ENCODE results near the gene SPAG17. TPM values are rescaled to one million over a fixed set of nuclear protein-coding genes. Genes with fewer than 3 reads are reported as not detected.

SPAG17 gene
- total and polyA plus RNA-seq, 8 donors: 1.3 to 18.3 (median 9.7) TPM

DNA sequence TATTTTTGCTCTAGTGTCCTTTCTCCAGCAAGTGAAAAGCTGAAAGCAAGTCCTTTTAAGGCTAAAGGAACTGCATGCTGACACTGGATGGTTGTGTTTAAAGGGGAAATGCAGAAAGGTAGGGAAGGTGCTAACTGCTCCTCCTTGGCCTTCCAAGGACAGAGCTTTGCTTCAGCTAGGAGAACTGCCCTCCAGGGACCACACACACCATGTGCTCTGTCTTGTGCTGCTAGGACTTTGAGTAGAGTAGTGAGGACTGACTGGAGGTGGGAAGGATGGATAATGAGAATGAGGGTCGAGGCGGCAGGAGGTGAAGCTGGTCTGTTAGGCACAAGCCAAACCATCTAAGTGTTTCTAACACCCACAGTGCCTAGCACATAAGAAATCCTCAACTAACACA, 177.6 kb downstream of the SPAG17 start:
- Histone ChIP-seq H3K27ac (no peak overlapping the region), H3K9me3 (peaks cover 0 to 2% of the 10 kb centered on the region in 2 donors), H3K36me3 (no peaks in the 10 kb centered on the region), H3K4me1 (no peaks in the 10 kb centered on the region), H3K4me3 (no peak overlapping the region), H3K27me3 (no peaks in the 10 kb centered on the region)
- DNase-seq (no peak), ATAC-seq (no peak)
- TF ChIP-seq, protein P1, sequence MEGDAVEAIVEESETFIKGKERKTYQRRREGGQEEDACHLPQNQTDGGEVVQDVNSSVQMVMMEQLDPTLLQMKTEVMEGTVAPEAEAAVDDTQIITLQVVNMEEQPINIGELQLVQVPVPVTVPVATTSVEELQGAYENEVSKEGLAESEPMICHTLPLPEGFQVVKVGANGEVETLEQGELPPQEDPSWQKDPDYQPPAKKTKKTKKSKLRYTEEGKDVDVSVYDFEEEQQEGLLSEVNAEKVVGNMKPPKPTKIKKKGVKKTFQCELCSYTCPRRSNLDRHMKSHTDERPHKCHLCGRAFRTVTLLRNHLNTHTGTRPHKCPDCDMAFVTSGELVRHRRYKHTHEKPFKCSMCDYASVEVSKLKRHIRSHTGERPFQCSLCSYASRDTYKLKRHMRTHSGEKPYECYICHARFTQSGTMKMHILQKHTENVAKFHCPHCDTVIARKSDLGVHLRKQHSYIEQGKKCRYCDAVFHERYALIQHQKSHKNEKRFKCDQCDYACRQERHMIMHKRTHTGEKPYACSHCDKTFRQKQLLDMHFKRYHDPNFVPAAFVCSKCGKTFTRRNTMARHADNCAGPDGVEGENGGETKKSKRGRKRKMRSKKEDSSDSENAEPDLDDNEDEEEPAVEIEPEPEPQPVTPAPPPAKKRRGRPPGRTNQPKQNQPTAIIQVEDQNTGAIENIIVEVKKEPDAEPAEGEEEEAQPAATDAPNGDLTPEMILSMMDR (IDR thresholded peaks at IDR 0.05): no peak
- intact Hi-C loops (cut with DNase I): no loop called here

DNA sequence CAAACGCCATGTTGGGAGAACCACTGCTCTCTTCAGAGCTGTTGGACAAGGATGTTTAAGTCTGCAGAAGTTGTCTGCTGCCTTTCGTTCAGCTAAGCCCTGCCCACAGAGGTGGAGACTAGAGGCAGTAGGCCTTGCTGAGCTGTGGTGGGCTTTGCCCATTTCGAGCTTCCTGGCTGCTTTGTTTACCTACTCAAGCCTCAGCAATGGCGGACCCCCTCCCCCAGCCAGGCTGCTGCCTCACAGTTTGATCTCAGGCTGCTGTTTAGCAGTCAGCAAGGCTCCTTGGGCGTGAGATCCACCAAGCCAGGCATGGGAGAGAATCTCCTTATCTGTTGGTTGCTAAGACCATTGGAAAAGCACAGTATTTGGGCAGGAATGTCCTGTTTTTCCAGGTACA, 180.7 kb downstream of the SPAG17 start:
- H3K27ac ChIP-seq: no peak overlapping the region
- no peak overlapping the region for H3K4me3 ChIP-seq
- no peaks in the 10 kb centered on the region for H3K36me3 ChIP-seq
- no peaks in the 10 kb centered on the region for H3K27me3 ChIP-seq
- DNase-seq (peak in 1 of 4 donors; percentile 34), ATAC-seq (no peak)
- H3K9me3 ChIP-seq: peaks cover 0 to 4% of the 10 kb centered on the region in 2 donors
- intact Hi-C loops (cut with DNase I): no loop called here
- TF ChIP-seq, protein P1 (IDR thresholded peaks at IDR 0.05): no peak
- no peaks in the 10 kb centered on the region for H3K4me1 ChIP-seq

DNA sequence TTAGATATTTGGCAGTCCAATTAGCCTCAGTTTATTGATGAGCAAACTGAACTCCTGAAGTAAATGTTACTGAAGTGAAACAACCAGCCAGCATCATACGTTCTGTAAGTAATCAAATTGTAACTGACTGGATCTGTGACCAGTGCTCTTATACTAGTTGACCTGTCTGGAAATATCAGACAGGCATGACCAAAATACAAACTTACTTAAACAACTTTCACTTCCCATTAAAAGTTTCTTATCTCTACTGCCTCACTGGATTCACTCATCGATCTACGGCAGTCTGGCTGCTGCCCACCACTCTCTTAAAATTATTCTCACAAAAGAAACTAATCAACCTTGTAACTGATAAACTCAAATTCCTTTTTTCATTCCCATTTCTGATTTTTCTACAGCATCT, 199.1 kb downstream of the SPAG17 start:
- no peak for DNase-seq
- intact Hi-C loops (cut with DNase I): no loop called here
- ATAC-seq: no peak
- Histone ChIP-seq H3K4me1 (no peaks in the 10 kb centered on the region), H3K27ac (no peak overlapping the region), H3K27me3 (no peaks in the 10 kb centered on the region), H3K36me3 (no peaks in the 10 kb centered on the region), H3K4me3 (no peak overlapping the region), H3K9me3 (no peaks in the 10 kb centered on the region)
- TF ChIP-seq, protein P1 (IDR thresholded peaks at IDR 0.05): no peak

DNA sequence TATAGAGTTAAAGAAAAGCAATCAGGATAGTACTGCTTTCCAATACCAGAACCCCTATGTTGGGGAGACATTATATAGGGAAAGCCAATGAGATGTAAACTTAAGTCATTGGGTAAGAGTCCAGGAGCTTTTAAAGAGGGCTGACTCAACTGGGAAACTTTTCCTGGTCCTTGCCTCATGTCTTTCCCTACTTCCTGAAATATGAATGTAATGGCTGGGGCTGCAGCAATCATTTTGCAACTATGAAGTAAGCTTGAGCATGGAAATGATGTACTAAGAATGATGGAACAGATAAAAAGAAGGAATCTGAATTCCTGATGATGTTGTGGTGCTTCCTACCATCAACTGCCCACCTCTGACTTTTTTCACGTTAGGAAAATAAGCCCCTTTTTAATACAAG, 199.8 kb downstream of the SPAG17 start:
- no peak overlapping the region for H3K27ac ChIP-seq
- intact Hi-C loops (cut with DNase I): no loop called here
- no peaks in the 10 kb centered on the region for H3K27me3 ChIP-seq
- no peak for ATAC-seq
- no peaks in the 10 kb centered on the region for H3K36me3 ChIP-seq
- H3K9me3 ChIP-seq: no peaks in the 10 kb centered on the region
- no peaks in the 10 kb centered on the region for H3K4me1 ChIP-seq
- TF ChIP-seq, protein P1 (IDR thresholded peaks at IDR 0.05): no peak
- H3K4me3 ChIP-seq: no peak overlapping the region
- DNase-seq: no peak

DNA sequence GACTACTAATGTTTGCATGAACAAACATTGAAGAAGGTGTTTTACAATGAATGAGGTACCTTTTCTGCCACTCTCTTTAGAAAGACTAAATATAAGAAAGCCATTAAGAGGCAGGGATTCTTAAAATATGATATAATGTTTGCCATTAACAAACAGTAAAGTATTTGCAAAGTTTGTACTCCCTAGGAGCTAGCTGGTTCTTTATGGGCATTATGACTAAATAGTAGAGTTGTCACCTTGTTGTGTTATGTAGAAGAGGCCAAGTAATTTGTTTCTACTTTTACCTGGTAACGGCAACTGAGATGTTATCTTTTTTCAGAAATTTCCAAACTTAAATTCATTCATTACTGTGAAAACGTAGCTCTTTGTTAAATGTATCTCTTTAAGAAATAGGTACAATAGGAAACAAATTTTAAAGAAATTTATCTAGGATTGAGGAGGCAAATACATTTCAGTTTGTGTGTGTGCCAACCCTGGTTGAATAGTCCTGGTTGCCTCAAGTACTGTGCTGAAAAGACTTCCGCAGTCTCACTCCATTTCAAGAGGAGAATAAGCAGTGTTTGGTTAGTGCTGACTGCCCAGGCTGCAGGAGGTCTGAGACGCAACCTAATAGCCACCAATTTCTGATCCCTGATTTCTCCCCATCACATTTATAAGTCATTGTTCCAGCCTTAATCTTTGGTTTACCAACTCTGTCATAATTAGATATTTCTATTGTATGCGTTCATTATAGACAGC, 203.4 kb downstream of the SPAG17 start:
- H3K36me3 ChIP-seq: no peaks in the 10 kb centered on the region
- intact Hi-C loops (cut with DNase I): no loop called here
- DNase-seq (peak in 1 of 4 donors; percentile 24), ATAC-seq (peak; percentile 98)
- TF ChIP-seq, protein P1 (IDR thresholded peaks at IDR 0.05): no peak
- H3K4me3 ChIP-seq: no peak overlapping the region
- no peaks in the 10 kb centered on the region for H3K9me3 ChIP-seq
- no peaks in the 10 kb centered on the region for H3K27me3 ChIP-seq
- no peaks in the 10 kb centered on the region for H3K4me1 ChIP-seq
- H3K27ac ChIP-seq: no peak overlapping the region
